NCI-H1417 treated with DMSO at 0.1 percent for 48 hours (cell line): Measurements from ENCODE around the gene CNNM3.

ENCODE experiments used
- DNase-seq: peaks from one replicate; lab custom pipeline; 2025; lab: John Stamatoyannopoulos, UW

Gene CNNM3

DNA sequence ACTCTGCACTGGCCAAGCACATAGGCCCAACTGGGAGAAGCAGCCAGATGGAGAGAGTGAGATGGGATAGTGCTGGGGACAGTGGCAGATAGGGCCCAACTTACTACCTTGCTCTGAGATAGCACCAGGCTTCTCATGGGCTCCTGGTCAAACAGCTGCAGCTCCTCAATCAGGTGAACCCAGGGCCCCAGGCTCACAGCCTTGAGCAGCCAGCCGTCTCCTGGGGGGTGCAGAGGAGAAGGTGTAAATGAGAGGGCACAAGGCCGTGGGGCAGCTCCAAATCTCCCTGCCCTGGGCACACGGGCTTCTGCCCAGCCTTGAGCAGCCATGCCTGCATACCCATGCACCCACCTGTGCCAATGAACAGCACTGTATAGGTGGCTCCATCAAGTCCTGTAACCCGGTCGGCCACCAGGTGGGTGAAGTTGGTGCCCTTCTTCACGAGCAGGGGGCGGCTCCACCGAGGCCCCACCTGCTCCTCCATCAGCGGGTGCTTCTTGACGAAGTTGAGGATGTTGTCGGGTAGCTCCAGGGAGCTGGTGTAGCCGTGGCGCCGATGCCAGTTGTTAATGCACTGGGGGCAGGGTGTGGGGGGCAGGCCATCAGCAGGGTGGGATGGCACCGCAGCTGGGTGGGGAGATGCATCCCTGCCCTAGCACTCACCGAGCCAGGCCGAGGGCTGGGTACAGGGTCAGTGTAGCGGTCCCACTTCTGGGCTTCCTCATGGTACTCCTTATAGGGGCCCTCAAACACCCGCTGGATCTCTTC is 47.7 kb downstream of the CNNM3 start:
- DNase-seq, result no peak

DNA sequence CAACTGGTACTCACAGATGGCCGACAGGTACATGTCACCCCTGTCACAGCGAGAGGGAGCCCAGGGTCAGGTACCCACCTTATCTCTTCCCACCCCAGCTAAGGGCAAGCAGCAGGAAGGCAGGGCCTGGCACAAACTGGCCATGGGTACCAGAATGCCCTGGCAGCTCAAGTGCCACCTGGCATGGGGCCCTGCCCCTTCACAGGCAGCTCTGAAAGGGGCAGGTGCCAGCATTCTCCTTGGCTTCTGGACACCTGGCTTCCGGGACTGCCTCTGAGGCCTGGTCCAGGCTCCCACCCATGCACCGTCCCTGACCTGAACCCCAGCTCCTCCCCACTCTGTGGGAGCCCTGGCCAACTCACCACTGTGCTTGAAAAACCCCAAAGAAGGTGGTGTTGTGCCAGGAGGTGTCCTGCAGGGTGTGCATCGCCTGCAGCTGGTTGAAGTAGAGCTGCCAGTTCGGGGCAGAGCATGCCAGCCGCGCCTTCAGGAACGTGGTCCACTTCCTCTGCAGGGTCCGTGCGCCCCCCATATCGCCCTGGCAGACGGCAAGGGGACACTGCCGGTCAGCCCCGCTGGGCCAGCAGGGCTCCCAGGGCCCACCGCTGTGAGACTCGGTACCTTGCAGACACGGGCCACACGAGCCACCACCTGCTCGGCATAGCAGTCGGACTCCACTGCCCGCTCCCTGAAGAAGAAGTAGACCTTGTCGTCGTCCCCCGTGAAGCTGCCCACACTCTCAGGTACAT is 48.4 kb downstream of the CNNM3 start:
- no peak for DNase-seq

DNA sequence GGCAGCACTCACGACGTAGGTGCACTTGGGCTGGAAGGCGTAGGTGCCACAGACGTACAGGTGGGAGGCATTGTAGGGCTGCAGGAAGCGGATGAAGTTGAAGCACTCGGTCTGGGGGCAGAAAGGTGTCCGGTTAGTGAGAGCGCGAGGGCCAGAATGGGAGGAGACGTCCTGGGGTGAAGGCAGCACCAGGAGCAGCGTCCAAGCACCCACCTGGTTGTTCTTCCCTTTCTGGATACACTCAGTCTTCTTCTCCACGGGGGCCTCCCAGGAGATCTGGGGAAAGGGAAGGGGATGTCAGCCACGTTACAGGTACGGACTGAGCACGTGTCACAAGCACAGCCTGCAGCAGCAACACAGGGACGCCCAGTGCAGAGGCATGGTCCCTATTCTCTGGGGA is 49.6 kb downstream of the CNNM3 start:
- DNase-seq, result no peak

- DNase-seq, result no peak
Observed at GRCh38 chr2:96866149-96866548, 50.1 kb downstream of the CNNM3 start.

DNA sequence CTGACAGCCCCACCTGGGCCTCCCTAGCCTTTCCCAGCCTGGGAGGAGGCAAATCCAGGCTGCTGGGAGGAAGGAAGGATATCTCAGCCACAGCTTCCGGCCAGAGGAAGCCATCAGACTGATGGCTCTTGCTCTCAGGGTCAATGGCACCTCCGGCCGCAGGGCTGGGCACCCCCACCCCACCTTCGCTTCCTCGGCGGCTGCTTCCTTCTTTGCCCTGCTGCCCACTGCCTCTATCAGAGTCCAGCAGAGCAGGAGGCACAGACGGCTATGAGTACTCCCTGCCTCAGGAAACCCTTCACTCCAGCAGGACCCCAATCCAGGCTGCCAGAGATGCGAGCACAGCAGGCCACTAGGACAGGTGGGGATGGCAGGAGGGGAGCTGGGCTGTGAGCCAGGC is 50.5 kb downstream of the CNNM3 start:
- DNase-seq, result no peak

- no peak for DNase-seq
Observed at GRCh38 chr2:96866986-96867755, 51.1 kb downstream of the CNNM3 start.

DNA sequence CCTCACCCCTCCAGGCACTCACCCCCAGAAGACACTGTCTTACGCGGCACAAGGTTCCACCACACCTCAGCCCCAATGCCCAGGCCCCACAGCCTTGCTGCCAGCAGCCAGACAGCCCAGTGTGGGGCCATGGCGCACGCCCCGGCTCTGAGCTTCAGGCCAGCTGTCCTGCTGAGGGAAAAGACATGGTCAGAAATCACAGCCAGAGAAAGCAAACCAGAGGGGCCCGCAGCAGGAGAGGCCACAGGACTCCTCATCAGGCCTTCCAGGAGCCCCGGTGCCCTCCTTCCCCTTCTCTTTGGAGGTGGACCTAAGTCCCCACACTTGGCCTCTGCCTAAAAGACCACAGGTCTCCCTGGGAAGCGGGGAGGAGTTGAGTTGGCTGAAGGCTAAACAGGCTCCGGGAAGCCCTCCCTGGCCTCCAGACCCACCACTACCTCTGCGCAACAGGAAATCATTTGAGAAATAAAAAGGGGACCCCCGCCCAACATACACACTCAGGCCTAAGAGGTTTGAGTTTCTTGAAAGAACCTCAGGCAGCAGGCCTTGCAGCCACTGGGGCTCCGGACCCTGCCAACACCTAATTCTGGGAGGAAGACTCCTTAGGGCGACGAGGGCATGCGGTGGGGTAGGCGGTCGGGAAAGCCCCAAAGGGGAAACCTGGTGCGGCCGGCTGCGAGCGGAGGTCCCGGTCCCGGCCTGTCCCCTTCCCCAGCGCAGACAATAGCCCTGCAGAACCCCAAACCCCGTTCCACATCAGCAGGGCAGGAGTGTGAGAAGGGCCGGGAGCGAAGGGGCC is 51.9 kb downstream of the CNNM3 start:
- DNase-seq, result no peak

DNA sequence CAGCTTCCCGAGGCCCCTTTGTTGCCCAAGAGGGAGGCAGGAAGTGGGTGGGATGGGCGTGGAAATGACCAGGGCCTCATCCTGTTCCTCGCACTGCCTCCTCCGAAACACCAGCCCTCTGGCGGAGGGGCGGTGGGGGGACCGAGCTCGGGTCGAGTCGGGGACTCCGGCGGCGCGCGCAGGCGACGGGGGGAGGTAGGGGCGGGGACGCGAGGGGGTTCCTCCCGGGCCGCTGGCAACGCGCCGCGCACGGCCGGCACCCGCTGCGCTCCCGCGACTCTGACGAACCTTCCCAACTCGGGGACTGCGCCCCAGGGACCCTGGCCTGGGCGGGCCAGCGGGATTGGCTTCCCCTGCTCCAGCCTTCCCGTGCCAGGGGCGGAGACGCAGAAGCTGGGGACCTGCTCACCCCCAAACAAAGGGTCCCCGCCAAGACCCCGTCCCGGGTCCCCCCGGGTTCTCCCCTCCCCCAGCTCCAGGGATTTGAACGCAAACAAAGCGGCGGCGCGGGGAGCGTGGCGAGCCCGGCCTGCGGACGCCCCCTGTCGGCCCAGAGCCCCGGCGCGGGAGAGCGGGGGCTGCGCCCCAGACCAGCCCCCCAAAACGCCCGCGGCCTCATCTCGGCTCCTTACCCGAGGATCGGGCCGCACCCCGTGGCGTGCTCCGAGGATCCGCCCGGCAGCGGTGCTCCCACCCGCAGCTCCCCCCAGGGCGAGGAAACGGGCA is 52.6 kb downstream of the CNNM3 start:
- DNase-seq, result no peak

GRCh38 chr2:96869281-96869821 is 53.3 kb downstream of the CNNM3 start:
- no peak for DNase-seq

- DNase-seq, result no peak
Observed at GRCh38 chr2:96869822-96870625, 54.0 kb downstream of the CNNM3 start, which contains the start of gene SEMA4C. SEMA4C (minus strand) TSS chr2:96870080; CDS start chr2:96867886, 2,194 bp downstream.

GRCh38 chr2:96870626-96871255 is 54.7 kb downstream of the CNNM3 start:
- DNase-seq, result no peak

DNA sequence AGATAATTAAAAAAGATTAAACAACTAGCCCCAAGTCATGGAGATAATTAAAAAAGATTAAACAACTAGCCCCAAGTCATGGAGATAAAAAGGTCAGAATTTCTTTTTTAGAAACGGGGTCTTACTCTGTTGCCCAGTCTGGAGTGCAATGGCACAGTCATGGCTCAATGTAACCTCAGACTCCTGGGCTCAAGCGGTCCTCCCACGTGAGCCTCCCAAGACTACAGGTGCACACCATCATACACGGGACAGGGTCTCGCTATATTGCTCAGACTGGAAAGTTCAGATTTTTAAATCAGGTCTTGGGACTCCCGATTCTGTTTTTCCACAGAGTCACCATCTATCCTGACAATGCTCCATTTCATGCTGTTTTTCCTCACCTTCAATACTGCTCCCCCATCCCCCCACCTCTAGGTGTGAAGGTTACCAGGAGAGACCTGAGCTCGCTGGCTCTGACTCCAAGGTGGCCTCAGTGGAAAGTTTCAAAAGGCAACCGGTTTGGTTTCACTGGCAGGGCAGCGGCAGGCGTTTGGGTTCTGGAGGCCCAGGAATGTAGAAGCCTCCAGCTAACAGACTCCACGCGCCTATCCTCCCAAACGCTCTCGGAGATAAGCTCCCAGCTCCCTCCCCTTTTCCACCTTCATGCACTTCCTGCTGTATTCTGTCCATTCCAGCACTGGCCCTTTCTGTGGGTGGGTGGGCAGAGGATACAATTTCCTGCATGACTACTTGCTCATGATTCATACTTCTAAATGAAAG is 56.7 kb downstream of the CNNM3 start:
- DNase-seq, result no peak

DNA sequence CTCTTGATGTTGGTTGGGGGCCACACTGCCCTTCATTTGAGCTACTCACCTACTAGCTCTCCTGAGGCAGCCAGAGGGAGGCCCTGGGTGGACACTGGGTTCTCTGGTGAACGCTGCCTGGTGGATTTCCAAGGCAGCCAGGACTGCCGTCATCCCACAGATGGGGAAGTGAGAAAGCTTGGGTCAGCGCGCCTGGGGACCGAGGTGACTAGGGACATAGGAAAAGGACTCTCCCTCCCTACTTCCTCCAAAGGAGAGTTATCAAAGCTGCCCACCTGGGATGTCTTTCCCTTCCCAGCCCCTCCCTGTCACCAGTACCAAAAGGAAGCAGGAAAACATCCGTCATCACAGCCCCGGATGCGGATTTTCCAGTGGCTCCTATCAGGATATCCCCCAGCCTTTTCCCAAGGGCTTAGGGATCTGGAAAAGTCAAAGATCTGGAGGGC is 57.6 kb downstream of the CNNM3 start:
- no peak for DNase-seq

GRCh38 chr2:96874198-96874831 is 58.2 kb downstream of the CNNM3 start:
- DNase-seq, result no peak

GRCh38 chr2:96875498-96876268 is 59.6 kb downstream of the CNNM3 start:
- no peak for DNase-seq

GRCh38 chr2:96876269-96877041 is 60.4 kb downstream of the CNNM3 start:
- no peak for DNase-seq

- no peak for DNase-seq
Observed at GRCh38 chr2:96877042-96877451, 61.0 kb downstream of the CNNM3 start.
